Stomach smooth muscle (tissue), 2 donors: ENCODE results near the gene PRKCQ.
"Not testable (repeated sequence)": the region's sequence is repeated elsewhere in the genome, so short reads cannot be mapped to it uniquely, and the experiment has no call there.

Experiments
- H3K27ac ChIP-seq: one replicate; pipeline ENCODE4 v1.7.0; 2013; ENCODE audit warnings: mild to moderate bottlenecking, low read length, inconsistent platforms
- H3K27me3 ChIP-seq, 2 donors: one replicate each; pipeline ENCODE4 v1.7.0; 2013; ENCODE audit warnings: low read length in 2 of 2; ENCODE audit not compliant: insufficient read depth in 2 of 2, control insufficient read depth in 1 of 2
- H3K36me3 ChIP-seq, 2 donors: one replicate each; pipeline ENCODE4 v1.7.0; 2013; ENCODE audit warnings: low read length in 2 of 2; ENCODE audit not compliant: control insufficient read depth in 2 of 2, insufficient read depth in 2 of 2
- H3K4me1 ChIP-seq: one replicate; pipeline ENCODE4 v1.7.0; 2013; ENCODE audit warnings: low read length; ENCODE audit not compliant: control insufficient read depth, insufficient read depth
- H3K4me3 ChIP-seq, 2 donors: one replicate each; pipeline ENCODE4 v1.7.0; 2013; ENCODE audit warnings: low read length in 2 of 2
- H3K9ac ChIP-seq, 2 donors: one replicate each; pipeline ENCODE4 v1.7.0; 2013; ENCODE audit warnings: low read length in 2 of 2, mild to moderate bottlenecking in 1 of 2
- H3K9me3 ChIP-seq, 2 donors: one replicate each; pipeline ENCODE4 v1.7.0; 2013; ENCODE audit warnings: low read length in 2 of 2; ENCODE audit not compliant: control insufficient read depth in 2 of 2
- donor health status: healthy.
- donor health status: Pancreatic carcinoma.

The PRKCQ gene

GRCh38 chr10:6582298-6582697 lies 2.2 kb upstream of the PRKCQ start:
- Histone ChIP-seq H3K9ac (no peak overlapping the region), H3K27ac (no peak overlapping the region), H3K27me3 (peaks cover 10 to 16% of the 10 kb centered on the region in 2 donors)

DNA sequence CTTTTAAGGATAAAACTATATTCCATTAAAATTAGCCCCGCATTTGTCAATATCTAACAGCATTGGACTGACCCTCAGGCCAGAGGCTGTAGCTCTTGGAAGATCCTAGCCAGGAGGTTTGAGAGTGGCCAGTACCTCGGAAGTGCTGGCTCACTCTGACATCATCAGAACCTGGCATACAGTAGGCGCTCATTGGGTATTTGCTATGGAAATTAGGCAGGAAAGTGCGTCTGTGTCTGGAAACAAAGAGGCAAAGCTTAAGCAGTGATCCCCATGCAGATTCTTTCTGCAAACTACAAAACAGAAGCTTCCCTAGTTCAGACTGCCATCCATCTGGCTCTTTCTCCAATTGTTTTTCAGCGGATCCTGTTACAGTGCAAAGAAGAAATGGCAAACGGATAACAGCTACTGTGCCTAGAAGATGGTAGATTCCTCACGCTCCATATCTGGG lies 1.7 kb upstream of the PRKCQ start:
- Histone ChIP-seq H3K9ac (no peak overlapping the region), H3K4me1 (peaks cover 6% of the 10 kb centered on the region), H3K9me3 (no peaks in the 10 kb centered on the region), H3K27ac (no peak overlapping the region), H3K36me3 (no peaks in the 10 kb centered on the region), H3K27me3 (peaks cover 10 to 16% of the 10 kb centered on the region in 2 donors), H3K4me3 (no peak overlapping the region)

More at GRCh38 chr10:6582298-6582697, 2.2 kb upstream of the PRKCQ start:
- H3K36me3 ChIP-seq = no peaks in the 10 kb centered on the region
- no peak overlapping the region for H3K4me3 ChIP-seq
- H3K4me1 ChIP-seq = peaks cover 6% of the 10 kb centered on the region
- no peaks in the 10 kb centered on the region for H3K9me3 ChIP-seq

GRCh38 chr10:6581223-6581622 lies 1.1 kb upstream of the PRKCQ start:
- not testable (repeated sequence) for H3K4me3 ChIP-seq, H3K27ac ChIP-seq, H3K36me3 ChIP-seq, H3K4me1 ChIP-seq, H3K9ac ChIP-seq, H3K9me3 ChIP-seq
- H3K27me3 ChIP-seq = peaks cover 10 to 16% of the 10 kb centered on the region in 2 donors

DNA sequence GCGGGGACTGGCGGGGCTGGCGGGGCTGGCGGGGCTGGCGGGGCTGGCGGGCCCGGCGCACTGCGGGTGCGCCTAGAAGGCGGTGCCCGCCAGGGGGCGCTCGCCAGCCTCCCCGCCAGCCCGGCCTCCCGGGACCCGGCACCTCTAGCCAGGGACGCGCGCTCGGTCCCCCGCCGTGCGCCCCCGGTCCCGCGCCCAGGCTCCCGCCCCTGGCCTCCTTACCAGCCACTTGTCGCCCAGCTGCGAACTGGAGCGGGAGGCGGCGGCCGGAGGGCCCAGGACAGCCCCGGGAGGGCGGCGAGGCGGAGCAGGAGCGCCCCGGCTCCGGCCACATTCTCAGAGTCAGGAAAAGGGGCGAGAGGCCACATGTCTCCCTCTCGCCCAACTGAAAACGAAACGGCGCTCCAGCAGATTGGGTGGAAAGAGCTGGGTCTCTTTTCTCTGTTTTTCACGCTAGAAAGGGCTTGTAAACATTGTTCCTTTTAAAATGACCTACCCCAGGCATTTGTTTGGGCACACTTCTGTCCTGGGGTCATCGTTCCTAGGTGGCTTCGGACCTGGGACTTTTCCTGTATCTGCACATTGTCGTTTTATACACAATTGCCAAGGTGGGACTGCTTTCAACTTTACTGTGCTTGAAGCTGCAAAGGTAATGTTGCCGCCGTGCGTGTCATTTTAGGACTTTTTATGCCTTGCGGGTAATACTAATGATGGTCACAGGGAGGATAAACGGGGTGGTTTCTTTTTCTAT lies 378 bp upstream of the PRKCQ start:
- H3K27me3 ChIP-seq = peaks cover 10 to 16% of the 10 kb centered on the region in 2 donors
- no peaks in the 10 kb centered on the region for H3K36me3 ChIP-seq
- H3K27ac ChIP-seq = no peak overlapping the region
- peak overlapping the region; percentile 5 to 58 for H3K9ac ChIP-seq
- no peaks in the 10 kb centered on the region for H3K9me3 ChIP-seq
- peak overlapping the region; percentile 71 for H3K4me3 ChIP-seq
- H3K4me1 ChIP-seq = peaks cover 6% of the 10 kb centered on the region

DNA sequence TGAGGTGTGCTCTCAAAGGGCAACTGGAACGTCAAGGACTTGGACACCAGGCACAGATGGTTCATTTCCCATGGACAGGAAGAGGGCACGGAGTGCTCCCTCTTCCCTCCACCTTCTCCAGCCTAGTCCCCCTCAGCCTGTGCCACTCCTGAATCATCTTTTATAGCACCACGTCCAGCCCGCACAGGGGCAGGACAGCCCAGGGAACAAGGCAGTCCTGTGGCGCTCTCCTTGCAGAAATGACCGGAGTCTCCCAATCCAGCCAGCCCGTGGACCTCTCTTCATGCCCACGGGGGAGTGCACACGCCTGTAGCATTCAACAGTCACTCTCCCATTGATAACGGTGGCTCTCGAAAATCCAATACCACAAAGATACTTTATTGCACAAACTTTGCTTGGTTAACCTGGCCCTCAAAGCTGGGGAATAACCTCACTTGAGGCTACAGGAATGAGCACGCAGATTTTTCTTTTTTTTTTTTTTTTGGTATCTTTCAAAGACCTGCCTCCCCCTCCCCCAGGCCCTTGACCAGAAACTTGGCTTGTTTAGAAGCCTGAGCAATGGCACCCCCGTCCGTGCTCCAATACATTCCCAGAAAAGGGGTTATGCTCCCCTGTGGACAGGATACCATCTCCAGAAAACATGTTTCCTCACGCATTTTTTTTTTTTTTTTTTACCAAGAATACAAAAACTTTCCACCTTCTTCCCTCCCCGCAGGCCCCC lies 733 bp downstream of the PRKCQ start:
- Histone ChIP-seq H3K9me3 (no peaks in the 10 kb centered on the region), H3K36me3 (no peaks in the 10 kb centered on the region), H3K4me1 (peaks cover 6% of the 10 kb centered on the region), H3K9ac (peak overlapping the region in 1 of 2 donors; percentile 33), H3K27ac (no peak overlapping the region), H3K27me3 (peaks cover 10 to 16% of the 10 kb centered on the region in 2 donors), H3K4me3 (peak overlapping the region; percentile 43 to 69)

DNA sequence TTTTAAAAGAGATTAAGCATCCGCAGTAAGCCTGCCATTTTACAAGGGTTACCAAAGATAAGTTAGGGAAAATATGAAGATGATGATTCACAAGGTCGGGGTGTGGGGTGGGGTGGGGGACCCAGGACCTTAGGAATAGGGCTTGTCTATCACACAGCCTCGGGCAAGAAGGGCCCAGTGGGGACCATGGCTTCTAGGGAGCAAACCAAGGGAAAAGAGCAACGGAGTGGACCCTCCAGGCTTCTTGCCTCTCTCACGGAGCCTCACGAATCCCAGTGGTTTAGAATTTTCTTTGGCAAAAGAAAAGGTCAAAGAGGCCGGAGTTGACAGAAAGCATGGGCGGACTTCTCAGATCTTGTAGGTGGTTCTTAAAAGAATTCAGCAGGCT lies 1.3 kb downstream of the PRKCQ start:
- Histone ChIP-seq H3K9me3 (no peaks in the 10 kb centered on the region), H3K36me3 (no peaks in the 10 kb centered on the region), H3K27ac (no peak overlapping the region), H3K4me1 (peaks cover 6% of the 10 kb centered on the region), H3K27me3 (peaks cover 10 to 16% of the 10 kb centered on the region in 2 donors), H3K4me3 (no peak overlapping the region), H3K9ac (no peak overlapping the region)

DNA sequence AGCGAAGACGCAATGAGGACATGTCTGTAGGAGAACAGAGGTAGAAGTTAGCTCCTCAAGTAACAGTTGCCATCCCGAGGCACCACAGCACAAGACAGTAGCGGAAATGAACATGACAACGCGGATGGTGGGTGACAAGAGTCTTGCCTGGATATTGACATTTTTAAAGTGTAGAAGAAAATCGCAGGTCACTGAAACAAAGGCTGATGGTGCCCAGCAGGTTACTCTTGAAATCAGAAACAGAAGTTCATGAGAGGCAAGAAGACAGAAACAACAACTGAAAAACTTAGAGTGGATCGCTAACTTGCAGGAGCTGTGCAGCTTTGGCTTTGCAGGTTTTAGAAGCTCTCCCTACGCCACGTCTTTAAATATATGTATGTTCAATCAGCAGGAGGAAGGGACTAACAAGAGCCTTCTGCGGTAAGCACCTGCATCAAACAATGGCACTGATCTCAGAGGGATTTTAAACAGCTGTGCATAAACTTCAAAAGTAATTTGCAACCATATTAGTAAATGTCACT lies 1.8 kb downstream of the PRKCQ start:
- peaks cover 6% of the 10 kb centered on the region for H3K4me1 ChIP-seq
- H3K27ac ChIP-seq = no peak overlapping the region
- peaks cover 10 to 16% of the 10 kb centered on the region in 2 donors for H3K27me3 ChIP-seq
- no peaks in the 10 kb centered on the region for H3K36me3 ChIP-seq
- no peaks in the 10 kb centered on the region for H3K9me3 ChIP-seq
- no peak overlapping the region for H3K4me3 ChIP-seq
- no peak overlapping the region for H3K9ac ChIP-seq

- Histone ChIP-seq H3K27ac (no peak overlapping the region), H3K36me3 (no peaks in the 10 kb centered on the region), H3K9ac (no peak overlapping the region), H3K9me3 (no peaks in the 10 kb centered on the region), H3K4me3 (no peak overlapping the region), H3K4me1 (peaks cover 6% of the 10 kb centered on the region), H3K27me3 (peaks cover 10 to 16% of the 10 kb centered on the region in 2 donors)
Observed at GRCh38 chr10:6576326-6576725, 3.8 kb downstream of the PRKCQ start.

DNA sequence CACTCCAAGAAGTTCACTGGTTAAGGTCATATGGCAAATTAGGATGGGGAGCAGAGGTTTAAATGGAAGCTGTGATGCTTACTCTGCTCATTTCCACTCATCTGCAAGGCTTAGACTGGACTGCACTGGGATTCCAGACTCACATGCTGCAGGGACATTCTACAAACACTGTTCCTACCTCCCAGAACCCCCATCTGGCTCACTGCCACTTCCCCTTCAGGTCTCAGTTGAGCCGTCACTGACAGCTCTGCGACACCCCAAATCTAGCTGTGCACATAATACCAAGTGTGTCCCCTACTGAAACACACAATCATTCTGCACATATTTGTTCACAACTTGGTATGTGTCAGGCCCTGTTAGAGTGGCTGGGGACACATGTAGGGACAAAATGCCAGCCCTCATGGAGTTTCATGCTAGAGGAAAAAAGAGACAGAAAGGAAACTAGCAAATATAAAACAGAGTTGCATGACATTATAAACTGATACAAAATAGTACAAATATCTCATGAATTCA lies 5.4 kb downstream of the PRKCQ start:
- H3K27me3 ChIP-seq = peaks cover 12 to 15% of the 10 kb centered on the region in 2 donors
- H3K9me3 ChIP-seq = no peaks in the 10 kb centered on the region
- no peak overlapping the region for H3K9ac ChIP-seq
- H3K4me3 ChIP-seq = no peak overlapping the region
- no peak overlapping the region for H3K27ac ChIP-seq
- H3K36me3 ChIP-seq = no peaks in the 10 kb centered on the region
- peaks cover 2% of the 10 kb centered on the region for H3K4me1 ChIP-seq

- H3K4me3 ChIP-seq = no peak overlapping the region
- H3K9me3 ChIP-seq = no peaks in the 10 kb centered on the region
- H3K9ac ChIP-seq = no peak overlapping the region
- peaks cover 0 to 4% of the 10 kb centered on the region in 2 donors for H3K27me3 ChIP-seq
- no peaks in the 10 kb centered on the region for H3K4me1 ChIP-seq
- no peaks in the 10 kb centered on the region for H3K36me3 ChIP-seq
- no peak overlapping the region for H3K27ac ChIP-seq
Observed at GRCh38 chr10:6570893-6571292, 9.2 kb downstream of the PRKCQ start.
